Measurements from ENCODE around the gene UBL3. TPM values are rescaled to one million over a fixed set of nuclear protein-coding genes. Genes with fewer than 3 reads are reported as not detected.

The UBL3 gene
- total RNA-seq, 1 donor from 2014 or later, result 20.0 TPM

GRCh38 chr13:29887686-29888085 lies 37.3 kb upstream of the UBL3 start:
- Histone ChIP-seq H3K9me3 (ENCODE audit: low read depth) (no peaks in the 10 kb centered on the region), H3K27me3 (no peaks in the 10 kb centered on the region), H3F3A (ENCODE audit: low read depth) (peaks cover 20% of the 10 kb centered on the region), H3K4me2 (no peak overlapping the region), H3K27ac (no peak overlapping the region), H3K79me2 (ENCODE audit: low read depth) (no peaks in the 10 kb centered on the region), H3K4me1 (peaks cover 38% of the 10 kb centered on the region), H2AFZ (replicated peaks) (no peak overlapping the region), H3K36me3 (no peaks in the 10 kb centered on the region), H3K9ac (no peak overlapping the region), H3K4me3 (no peak overlapping the region), H4K20me1 (ENCODE audit: low read depth) (no peaks in the 10 kb centered on the region)
- Mint-ChIP-seq H3K36me3 (no peaks in the 10 kb centered on the region), H3K27me3 (ENCODE audit: insufficient read depth, low read depth) (peaks cover 18% of the 10 kb centered on the region), H3K4me1 (peaks cover 52% of the 10 kb centered on the region), H3K4me3 (no peak overlapping the region), H3K27ac (no peak overlapping the region), H3K9me3 (peaks cover 2% of the 10 kb centered on the region)
- no peak for TF ChIP-seq EZH2 (IDR thresholded peaks at IDR 0.05)
- TF ChIP-seq EZH2phosphoT487 (IDR thresholded peaks at IDR 0.05), result no peak
- TF ChIP-seq CTCF (IDR thresholded peaks at IDR 0.05), result no peak
- no peak for DNase-seq (ENCODE audit: low spot score)

GRCh38 chr13:29887030-29887557 lies 36.7 kb upstream of the UBL3 start:
- Histone ChIP-seq H3K4me2 (no peak overlapping the region), H3K9me3 (ENCODE audit: low read depth) (no peaks in the 10 kb centered on the region), H3K27ac (no peak overlapping the region), H3K27me3 (no peaks in the 10 kb centered on the region), H3K4me3 (no peak overlapping the region), H3K36me3 (no peaks in the 10 kb centered on the region), H3K9ac (no peak overlapping the region), H3K4me1 (peaks cover 38% of the 10 kb centered on the region), H2AFZ (replicated peaks) (no peak overlapping the region), H3F3A (ENCODE audit: low read depth) (peaks cover 20% of the 10 kb centered on the region), H4K20me1 (ENCODE audit: low read depth) (no peaks in the 10 kb centered on the region), H3K79me2 (ENCODE audit: low read depth) (no peaks in the 10 kb centered on the region)
- Mint-ChIP-seq H3K4me3 (peak overlapping the region; percentile 41), H3K4me1 (peaks cover 46% of the 10 kb centered on the region), H3K36me3 (no peaks in the 10 kb centered on the region), H3K27me3 (ENCODE audit: insufficient read depth, low read depth) (peaks cover 18% of the 10 kb centered on the region), H3K9me3 (peaks cover 2% of the 10 kb centered on the region), H3K27ac (no peak overlapping the region)
- DNase-seq (ENCODE audit: low spot score), result peak; percentile 24
- no peak for TF ChIP-seq EZH2phosphoT487 (IDR thresholded peaks at IDR 0.05)
- no peak for TF ChIP-seq CTCF (IDR thresholded peaks at IDR 0.05)
- no peak for TF ChIP-seq EZH2 (IDR thresholded peaks at IDR 0.05)

GRCh38 chr13:29886446-29886845 lies 36.0 kb upstream of the UBL3 start:
- peaks cover 38% of the 10 kb centered on the region for H3K4me1 ChIP-seq
- H3K27ac Mint-ChIP-seq, result no peak overlapping the region
- H3K4me1 Mint-ChIP-seq, result peaks cover 43% of the 10 kb centered on the region
- H3K4me3 ChIP-seq, result no peak overlapping the region
- no peaks in the 10 kb centered on the region for H3K27me3 ChIP-seq
- no peaks in the 10 kb centered on the region for H3K9me3 ChIP-seq (ENCODE audit: low read depth)
- H3K79me2 ChIP-seq (ENCODE audit: low read depth), result no peaks in the 10 kb centered on the region
- DNase-seq (ENCODE audit: low spot score), result no peak
- TF ChIP-seq CTCF (IDR thresholded peaks at IDR 0.05) (no peak), EZH2 (IDR thresholded peaks at IDR 0.05) (no peak), EZH2phosphoT487 (IDR thresholded peaks at IDR 0.05) (no peak)
- H3K27me3 Mint-ChIP-seq (ENCODE audit: insufficient read depth, low read depth), result peaks cover 18% of the 10 kb centered on the region
- H3K4me3 Mint-ChIP-seq, result no peak overlapping the region
- no peak overlapping the region for H3K27ac ChIP-seq
- H4K20me1 ChIP-seq (ENCODE audit: low read depth), result no peaks in the 10 kb centered on the region
- H2AFZ ChIP-seq (replicated peaks), result no peak overlapping the region
- H3F3A ChIP-seq (ENCODE audit: low read depth), result peaks cover 20% of the 10 kb centered on the region
- H3K36me3 Mint-ChIP-seq, result no peaks in the 10 kb centered on the region
- H3K4me2 ChIP-seq, result no peak overlapping the region
- H3K36me3 ChIP-seq, result no peaks in the 10 kb centered on the region
- H3K9me3 Mint-ChIP-seq, result peaks cover 2% of the 10 kb centered on the region
- H3K9ac ChIP-seq, result no peak overlapping the region

All from neural progenitor cell (in vitro differentiated cells).